Kidney glomerular epithelial cell (primary cell): ENCODE data around the gene AKR1A1.

Source experiments
- DNase-seq: peaks from one replicate; lab custom pipeline; 2025; lab: John Stamatoyannopoulos, UW

Gene AKR1A1

DNA sequence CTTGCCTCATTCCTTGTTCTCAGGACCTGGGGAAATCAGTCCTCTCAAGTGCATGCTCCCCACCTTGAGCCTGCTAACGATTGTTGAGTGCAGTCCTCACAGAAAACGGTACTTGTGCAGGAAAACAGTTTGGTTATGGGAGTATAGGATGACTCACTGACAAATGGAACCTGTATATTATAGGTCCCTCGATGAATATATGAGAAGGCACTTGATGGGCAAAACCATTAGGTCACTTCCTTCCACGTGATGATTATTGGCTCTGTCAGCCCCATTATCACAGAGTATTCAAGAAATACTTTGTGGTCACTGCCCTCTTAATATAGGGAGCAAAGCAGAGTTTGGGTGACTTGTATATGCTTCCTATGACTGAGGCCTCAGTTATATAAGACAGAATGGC is 67.0 kb downstream of the AKR1A1 start:
- no peak for DNase-seq

GRCh38 chr1:45619149-45619921 is 68.7 kb downstream of the AKR1A1 start:
- DNase-seq, result no peak
